ENCODE results near the gene LRRC3C. TPM values are rescaled to one million over a fixed set of nuclear protein-coding genes. Genes with fewer than 3 reads are reported as not detected.
A peak's percentile ranks its signal among the peaks of the same experiment; 100 is the strongest.

Gene LRRC3C
- total RNA-seq, 6 experiments from 2014 or later = not detected

- ATAC-seq = no peak
Measured at GRCh38 chr17:39968761-39969160, 41.2 kb downstream of the LRRC3C start.

GRCh38 chr17:39969375-39969774, 41.8 kb downstream of the LRRC3C start:
- Histone ChIP-seq H3K27ac (no peak overlapping the region), H3K27me3 (no peaks in the 10 kb centered on the region), H3K4me1 (no peaks in the 10 kb centered on the region), H3K4me3 (no peak overlapping the region), H3K36me3 (no peaks in the 10 kb centered on the region), H3K9me3 (no peaks in the 10 kb centered on the region)
- peak in 1 of 4 donors; percentile 28 for ATAC-seq
- intact Hi-C loops (cut with DNase I) = loop anchor here in 1 of 2 donors (10.0 kb wide), 1 partner anchor 95 kb away; no protein-coding TSS in a partner anchor
- 71% methylated on average over 4 of the region's 6 CpGs for WGBS (ENCODE audit: insufficient coverage, low coverage, low lambda C conversion rate, missing lambda C conversion rate)
- DNase-seq = no peak
- no peak for TF ChIP-seq POLR2A (IDR thresholded peaks at IDR 0.05)
- no peak for TF ChIP-seq CTCF (IDR thresholded peaks at IDR 0.05)

More at GRCh38 chr17:39968761-39969160, 41.2 kb downstream of the LRRC3C start:
- no peak for TF ChIP-seq CTCF (IDR thresholded peaks at IDR 0.05)
- no peak for TF ChIP-seq POLR2A (IDR thresholded peaks at IDR 0.05)
- no peak overlapping the region for H3K4me3 ChIP-seq
- H3K4me1 ChIP-seq = no peaks in the 10 kb centered on the region
- no peaks in the 10 kb centered on the region for H3K27me3 ChIP-seq
- H3K36me3 ChIP-seq = no peaks in the 10 kb centered on the region
- no peak for DNase-seq
- H3K9me3 ChIP-seq = no peaks in the 10 kb centered on the region
- no peak overlapping the region for H3K27ac ChIP-seq
- intact Hi-C loops (cut with DNase I) = loop anchor here in 1 of 2 donors (10.0 kb wide), 1 partner anchor 94 kb away; no protein-coding TSS in a partner anchor
- WGBS (ENCODE audit: insufficient coverage, low coverage, low lambda C conversion rate, missing lambda C conversion rate) = 88% methylated on average over 2 of the region's 2 CpGs

- intact Hi-C loops (cut with DNase I) = loop anchor here in 1 of 2 donors (10.0 kb wide), 1 partner anchor 215 kb away; no protein-coding TSS in a partner anchor
- no peak for DNase-seq
- Histone ChIP-seq H3K4me3 (no peak overlapping the region), H3K36me3 (no peaks in the 10 kb centered on the region), H3K27ac (no peak overlapping the region), H3K4me1 (no peaks in the 10 kb centered on the region), H3K9me3 (no peaks in the 10 kb centered on the region), H3K27me3 (no peaks in the 10 kb centered on the region)
- no peak for TF ChIP-seq POLR2A (IDR thresholded peaks at IDR 0.05)
- no peak for TF ChIP-seq CTCF (IDR thresholded peaks at IDR 0.05)
- ATAC-seq = no peak
- WGBS (ENCODE audit: insufficient coverage, low coverage, low lambda C conversion rate, missing lambda C conversion rate) = 40% methylated on average over 4 of the region's 7 CpGs
Measured at GRCh38 chr17:39970157-39970692, 42.7 kb downstream of the LRRC3C start.

GRCh38 chr17:39971076-39971603, 43.6 kb downstream of the LRRC3C start:
- no peaks in the 10 kb centered on the region for H3K36me3 ChIP-seq

More at GRCh38 chr17:39971076-39971603, 43.6 kb downstream of the LRRC3C start:
- ATAC-seq = no peak
- no peak overlapping the region for H3K4me3 ChIP-seq
- H3K4me1 ChIP-seq = no peaks in the 10 kb centered on the region
- no peak for DNase-seq
- 77% methylated on average over 3 of the region's 4 CpGs for WGBS (ENCODE audit: insufficient coverage, low coverage, low lambda C conversion rate, missing lambda C conversion rate)
- no peaks in the 10 kb centered on the region for H3K9me3 ChIP-seq
- intact Hi-C loops (cut with DNase I) = loop anchor here in 1 of 2 donors (10.0 kb wide), 1 partner anchor 216 kb away; no protein-coding TSS in a partner anchor
- TF ChIP-seq POLR2A (IDR thresholded peaks at IDR 0.05) (no peak), CTCF (IDR thresholded peaks at IDR 0.05) (no peak)
- H3K27me3 ChIP-seq = no peaks in the 10 kb centered on the region
- no peak overlapping the region for H3K27ac ChIP-seq

Data from right lobe of liver (tissue), 6 donors.